Measurements from ENCODE around the gene TSPAN14.

DNA sequence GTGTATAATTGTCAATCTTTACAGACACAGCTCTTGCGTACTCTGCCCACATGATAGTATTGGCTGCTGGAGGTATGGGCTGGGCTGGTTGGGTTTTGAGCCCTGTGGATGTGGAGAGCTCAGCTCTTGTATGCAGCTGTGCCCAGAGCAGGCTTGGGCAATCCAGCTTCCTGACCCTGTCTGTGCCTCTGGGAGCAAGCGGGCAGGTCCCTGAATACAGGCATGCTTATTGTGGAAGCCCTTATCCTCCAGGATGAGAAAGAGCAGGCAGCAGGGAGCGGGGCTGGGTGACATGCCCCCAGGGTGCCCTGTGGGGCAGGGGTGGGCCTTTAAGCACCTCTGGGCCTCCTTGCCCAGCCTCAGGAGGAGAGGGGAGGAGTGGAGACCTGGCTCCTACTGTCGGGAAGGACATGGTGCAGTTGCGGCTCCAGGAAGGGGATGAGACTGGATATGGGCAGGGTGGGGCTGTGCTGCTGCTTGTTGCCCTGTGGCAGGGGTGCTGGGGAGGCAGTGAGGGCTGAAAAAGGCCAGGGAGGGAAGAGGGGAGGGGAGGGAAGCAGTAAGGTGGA is 50.9 kb downstream of the TSPAN14 start:
- TF ChIP-seq ZNF121 (CRISPR knock-in tag; IDR thresholded peaks at IDR 0.05) = no peak
- TF ChIP-seq, protein P1, sequence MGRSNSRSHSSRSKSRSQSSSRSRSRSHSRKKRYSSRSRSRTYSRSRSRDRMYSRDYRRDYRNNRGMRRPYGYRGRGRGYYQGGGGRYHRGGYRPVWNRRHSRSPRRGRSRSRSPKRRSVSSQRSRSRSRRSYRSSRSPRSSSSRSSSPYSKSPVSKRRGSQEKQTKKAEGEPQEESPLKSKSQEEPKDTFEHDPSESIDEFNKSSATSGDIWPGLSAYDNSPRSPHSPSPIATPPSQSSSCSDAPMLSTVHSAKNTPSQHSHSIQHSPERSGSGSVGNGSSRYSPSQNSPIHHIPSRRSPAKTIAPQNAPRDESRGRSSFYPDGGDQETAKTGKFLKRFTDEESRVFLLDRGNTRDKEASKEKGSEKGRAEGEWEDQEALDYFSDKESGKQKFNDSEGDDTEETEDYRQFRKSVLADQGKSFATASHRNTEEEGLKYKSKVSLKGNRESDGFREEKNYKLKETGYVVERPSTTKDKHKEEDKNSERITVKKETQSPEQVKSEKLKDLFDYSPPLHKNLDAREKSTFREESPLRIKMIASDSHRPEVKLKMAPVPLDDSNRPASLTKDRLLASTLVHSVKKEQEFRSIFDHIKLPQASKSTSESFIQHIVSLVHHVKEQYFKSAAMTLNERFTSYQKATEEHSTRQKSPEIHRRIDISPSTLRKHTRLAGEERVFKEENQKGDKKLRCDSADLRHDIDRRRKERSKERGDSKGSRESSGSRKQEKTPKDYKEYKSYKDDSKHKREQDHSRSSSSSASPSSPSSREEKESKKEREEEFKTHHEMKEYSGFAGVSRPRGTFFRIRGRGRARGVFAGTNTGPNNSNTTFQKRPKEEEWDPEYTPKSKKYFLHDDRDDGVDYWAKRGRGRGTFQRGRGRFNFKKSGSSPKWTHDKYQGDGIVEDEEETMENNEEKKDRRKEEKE (IDR thresholded peaks at IDR 0.05) = no peak
- TF ChIP-seq ZNF24 (IDR thresholded peaks at IDR 0.05) = no peak
- TF ChIP-seq MED1 (CRISPR knock-in tag; IDR thresholded peaks at IDR 0.05) = no peak
- TF ChIP-seq, protein P2, sequence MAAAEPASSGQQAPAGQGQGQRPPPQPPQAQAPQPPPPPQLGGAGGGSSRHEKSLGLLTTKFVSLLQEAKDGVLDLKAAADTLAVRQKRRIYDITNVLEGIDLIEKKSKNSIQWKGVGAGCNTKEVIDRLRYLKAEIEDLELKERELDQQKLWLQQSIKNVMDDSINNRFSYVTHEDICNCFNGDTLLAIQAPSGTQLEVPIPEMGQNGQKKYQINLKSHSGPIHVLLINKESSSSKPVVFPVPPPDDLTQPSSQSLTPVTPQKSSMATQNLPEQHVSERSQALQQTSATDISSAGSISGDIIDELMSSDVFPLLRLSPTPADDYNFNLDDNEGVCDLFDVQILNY (CRISPR knock-in tag; conservative IDR thresholded peaks at IDR 0.05) = no peak
- TF ChIP-seq FIP1L1 (IDR thresholded peaks at IDR 0.05; ENCODE audit: borderline replicate concordance, insufficient read depth, low read depth, low read length) = no peak
- no peak for TF ChIP-seq JUNB (CRISPR knock-in tag; IDR thresholded peaks at IDR 0.05; ENCODE audit: borderline replicate concordance)
- TF ChIP-seq HOXA7 (CRISPR knock-in tag; IDR thresholded peaks at IDR 0.05) = no peak
- TF ChIP-seq, protein P3, sequence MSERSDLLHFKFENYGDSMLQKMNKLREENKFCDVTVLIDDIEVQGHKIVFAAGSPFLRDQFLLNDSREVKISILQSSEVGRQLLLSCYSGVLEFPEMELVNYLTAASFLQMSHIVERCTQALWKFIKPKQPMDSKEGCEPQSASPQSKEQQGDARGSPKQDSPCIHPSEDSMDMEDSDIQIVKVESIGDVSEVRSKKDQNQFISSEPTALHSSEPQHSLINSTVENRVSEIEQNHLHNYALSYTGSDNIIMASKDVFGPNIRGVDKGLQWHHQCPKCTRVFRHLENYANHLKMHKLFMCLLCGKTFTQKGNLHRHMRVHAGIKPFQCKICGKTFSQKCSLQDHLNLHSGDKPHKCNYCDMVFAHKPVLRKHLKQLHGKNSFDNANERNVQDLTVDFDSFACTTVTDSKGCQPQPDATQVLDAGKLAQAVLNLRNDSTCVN (CRISPR knock-in tag; IDR thresholded peaks at IDR 0.05; ENCODE audit: borderline replicate concordance) = no peak
- TF ChIP-seq ZNF124 (CRISPR knock-in tag; IDR thresholded peaks at IDR 0.05) = no peak
- TF ChIP-seq NFYB (CRISPR knock-in tag; IDR thresholded peaks at IDR 0.05) = no peak
- TF ChIP-seq PHB2 (IDR thresholded peaks at IDR 0.05; ENCODE audit: partially characterized antibody) = no peak
- TF ChIP-seq SMARCC2 (IDR thresholded peaks at IDR 0.05) = no peak
